K562 (cell line): Measurements from ENCODE around the gene TOMM6. TPM values are rescaled to one million over a fixed set of nuclear protein-coding genes. Genes with fewer than 3 reads are reported as not detected.

Experiments used
- BRCA1 ChIP-seq, 2 experiments: fragments of 450-650 bp in 1 of 2; sonication (generic) in 1 of 2; formaldehyde crosslinking in 1 of 2; IDR thresholded peaks; 2 replicates each; pipeline versions ENCODE4 v1.5.0 to v1.6.1; 2017 to 2020; ENCODE audit warnings: mild to moderate bottlenecking in 1 of 2, missing genetic modification reagents in 1 of 2
- BRD4 ChIP-seq: fragments of 200-600 bp; sonication (generic); IDR thresholded peaks from 2 replicates; pipeline ENCODE4 v1.6.1; 2017; ENCODE audit warnings: inconsistent platforms
- DNMT1 ChIP-seq: fragments of 450-650 bp; IDR thresholded peaks from 2 replicates; pipeline ENCODE4 v1.6.1; 2016; ENCODE audit warnings: antibody characterized with exemption, mild to moderate bottlenecking
- ETV1 ChIP-seq: fragments of 450-650 bp; conservative IDR thresholded peaks from 2 replicates; pipeline ENCODE4 v1.6.1; 2016; ENCODE audit warnings: missing genetic modification characterization, control low read depth, low read depth, missing compliant biosample characterization
- FOS ChIP-seq: IDR thresholded peaks from 3 replicates; pipeline ENCODE4 v1.6.1; 2011; ENCODE audit not compliant: insufficient read length; ENCODE audit errors: extremely low read depth
- HDAC1 ChIP-seq, 2 experiments: fragments of 450-650 bp; IDR thresholded peaks; 2 replicates each; pipeline ENCODE4 v1.6.1; 2016 to 2017; ENCODE audit warnings: inconsistent platforms in 1 of 2, mild to moderate bottlenecking in 1 of 2, moderate library complexity in 1 of 2
- HSF4 ChIP-seq: fragments of 250-450 bp; sonication (Bioruptor Pico); IDR thresholded peaks from 2 replicates; pipeline ENCODE4 v2.1.2; 2022; ENCODE audit warnings: mild to moderate bottlenecking, moderate library complexity, borderline replicate concordance
- NR2C2 ChIP-seq, 2 experiments: fragments of 200-800 bp in 1 of 2; sonication (Bioruptor generic) in 1 of 2; sonication (generic) in 1 of 2; formaldehyde crosslinking in 1 of 2; IDR thresholded peaks; 2 replicates each; pipeline versions ENCODE4 v1.6.1 to v1.8.0; 2016 to 2022; ENCODE audit warnings: mild to moderate bottlenecking in 1 of 2, missing compliant biosample characterization in 1 of 2, missing genetic modification characterization in 1 of 2, missing genetic modification reagents in 1 of 2
- PHF20 ChIP-seq: fragments of 450-650 bp; IDR thresholded peaks from 2 replicates; pipeline ENCODE4 v1.6.1; 2018; ENCODE audit not compliant: partially characterized antibody
- POLR3G ChIP-seq: IDR thresholded peaks from 2 replicates; pipeline ENCODE4 v1.6.1; 2011; ENCODE audit not compliant: insufficient read length, insufficient replicate concordance; ENCODE audit errors: extremely low read depth
- PREB ChIP-seq: sonication (generic); formaldehyde crosslinking; IDR thresholded peaks from 2 replicates; pipeline ENCODE4 v1.8.1; 2023; ENCODE audit warnings: mild to moderate bottlenecking, missing genetic modification reagents
- PRMT5 ChIP-seq: sonication (generic); formaldehyde crosslinking; IDR thresholded peaks from 2 replicates; pipeline ENCODE4 v1.5.0; 2020; ENCODE audit warnings: missing genetic modification reagents
- RCOR1 ChIP-seq, 2 experiments: IDR thresholded peaks; 2 replicates each; pipeline ENCODE4 v1.6.1; 2012; ENCODE audit warnings: low read depth in 2 of 2, low read length in 2 of 2, borderline replicate concordance in 1 of 2, improper control_type of control experiment in 1 of 2
- SMARCB1 ChIP-seq: IDR thresholded peaks from 2 replicates; pipeline ENCODE4 v1.6.1; 2011; ENCODE audit warnings: improper control_type of control experiment, low read depth; ENCODE audit not compliant: insufficient read length
- SMC3 ChIP-seq: conservative IDR thresholded peaks from 2 replicates; pipeline ENCODE4 v1.6.1; 2011; ENCODE audit warnings: low read depth, low read length, improper control_type of control experiment; ENCODE audit not compliant: insufficient read depth
- TBP ChIP-seq: optimal IDR thresholded peaks from 2 replicates; pipeline ENCODE3; 2011; ENCODE audit warnings: low read depth, low read length, improper control_type of control experiment
- TRIM25 ChIP-seq: fragments of 450-650 bp; IDR thresholded peaks from 2 replicates; pipeline ENCODE4 v1.7.0; 2016; ENCODE audit warnings: borderline replicate concordance
- ZBTB5 ChIP-seq: fragments of 450-650 bp; IDR thresholded peaks from 2 replicates; pipeline ENCODE4 v1.6.1; 2017; ENCODE audit warnings: antibody characterized with exemption
- ZNF143 ChIP-seq: sonication (generic); formaldehyde crosslinking; IDR thresholded peaks from 2 replicates; pipeline ENCODE4 v1.9.0; 2022; ENCODE audit warnings: mild to moderate bottlenecking, missing genetic modification reagents
- ZNF277 ChIP-seq: fragments of 250-450 bp; sonication (Bioruptor Pico); IDR thresholded peaks from 2 replicates; pipeline ENCODE4 v1.8.0; 2022; ENCODE audit warnings: inconsistent platforms, mild to moderate bottlenecking, moderate library complexity, borderline replicate concordance
- ZNF76 ChIP-seq: fragments of 250-450 bp; sonication (Bioruptor Pico); IDR thresholded peaks from 2 replicates; pipeline ENCODE4 v1.4.0; 2020; ENCODE audit warnings: mild to moderate bottlenecking, moderate library complexity, borderline replicate concordance
- polyA plus RNA-seq, 8 experiments: library from polyadenylated mRNA; depleted of rRNA in 4 of 8; stranded (reverse) in 5 of 8; unstranded in 3 of 8; fragments of >200 nt; fragmentation: Nextera tagmentation in 2 of 8; fragmentation: Illumina TruSeq in 1 of 8; extraction: Ambion mirVana in 2 of 8; extraction: Trizol in 1 of 8; gene quantifications; 2 replicates each; pipeline versions ENCODE4 v1.2.1 to v1.2.3, GENCODE V29; 2011 to 2014; ENCODE audit warnings: inconsistent platforms in 1 of 8, missing spikeins in 1 of 8
- total RNA-seq, 7 experiments: library from RNA; depleted of rRNA in 6 of 7; stranded (reverse); fragments of >200 nt in 6 of 7; fragmentation: Illumina TruSeq in 2 of 7; extraction: Trizol in 2 of 7; gene quantifications; 2 replicates each; pipeline versions ENCODE4 v1.2.1 to v1.2.3, GENCODE V29; 2011 to 2021; ENCODE audit warnings: low replicate concordance in 1 of 7

The TOMM6 gene
- total and polyA plus RNA-seq, 9 of the 15 experiments (the other 6 are each of a cell fraction or from before 2014, with no cell fraction given), result 380 to 2,097 (median 1,065) TPM

GRCh38 chr6:41747256-41748101, 40.0 kb upstream of the TOMM6 start, which contains the start of gene PGC (continued):
- TF ChIP-seq ZBTB5 (no peak), SMC3 (no peak), ZNF76 (CRISPR knock-in tag) (no peak), POLR3G (no peak), RCOR1 (IDR thresholded peaks at IDR 0.05; ENCODE audit: borderline replicate concordance in 1 of 2, low read depth in 2 of 2, low read length in 2 of 2) (peak in 1 of 2 experiments; percentile 78; a peak in 2 of 4 replicates), DNMT1 (no peak), FOS (no peak), BRD4 (no peak), SMARCB1 (no peak), BRCA1 (IDR thresholded peaks at IDR 0.05) (no peak), BRCA1 (CRISPR knock-in tag; IDR thresholded peaks at IDR 0.05) (no peak), PRMT5 (no peak), PREB (CRISPR knock-in tag) (no peak), ZNF143 (0 out of 2 replicates have a peak, but pooled peaks have one; percentile 30), ETV1 (tag) (no peak), TBP (peak; percentile 14), TRIM25 (no peak), HDAC1 (IDR thresholded peaks at IDR 0.05) (0 out of 4 replicates have a peak, but pooled peaks of 1 of the 2 experiments have one; percentile 8), ZNF277 (CRISPR knock-in tag) (no peak), PHF20 (no peak), HSF4 (no peak), NR2C2 (CRISPR knock-in tag; IDR thresholded peaks at IDR 0.05) (no peak), NR2C2 (tag; IDR thresholded peaks at IDR 0.05) (0 out of 2 replicates have a peak, but pooled peaks have one; percentile 37)
